Midbrain (tissue), 1 donor: Measurements from ENCODE around the gene ENOPH1.

Experiments
- DNase-seq: peaks from one replicate; lab custom pipeline; 2025; lab: John Stamatoyannopoulos, UW

ENOPH1 gene

GRCh38 chr4:82428526-82428968 lies 1.8 kb upstream of the ENOPH1 start:
- no peak for DNase-seq

DNA sequence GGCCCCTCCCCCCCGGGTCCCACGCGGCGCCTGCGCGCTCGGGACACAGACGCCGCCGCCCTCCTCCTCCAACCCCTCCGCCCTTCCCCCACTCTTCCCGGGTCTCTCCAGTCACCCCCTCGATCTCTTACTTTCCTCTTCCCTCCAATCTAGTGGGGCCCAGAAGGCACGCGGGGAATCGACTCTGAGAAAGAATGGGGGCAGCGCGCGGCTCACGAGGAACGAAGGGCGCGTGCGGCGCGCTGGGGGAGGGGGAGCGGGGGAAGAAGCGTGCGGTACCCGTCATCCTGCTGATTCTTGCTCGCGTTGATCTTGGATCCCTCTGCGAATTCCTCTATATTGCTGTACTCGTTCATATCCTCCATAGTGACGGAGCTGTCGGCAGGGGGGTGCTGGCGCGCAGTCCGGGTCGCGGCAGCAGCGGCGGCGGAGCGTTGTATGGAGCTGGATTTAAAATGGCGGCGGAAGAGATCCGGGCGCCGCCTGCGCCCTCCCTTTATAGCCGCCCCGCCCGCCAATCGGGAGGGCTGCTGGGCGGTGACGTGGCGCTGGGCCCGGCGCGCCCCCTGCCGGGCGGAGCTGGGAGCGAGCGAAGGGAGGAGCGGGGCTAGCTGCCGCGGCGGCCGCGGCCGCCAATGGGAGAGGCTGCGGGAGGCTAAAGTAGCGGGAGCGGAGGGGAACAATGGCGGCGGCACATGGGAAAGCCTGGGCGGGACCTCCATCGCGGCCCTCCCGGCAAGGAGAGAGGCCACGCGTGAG lies 1.2 kb upstream of the ENOPH1 start:
- DNase-seq: peak; percentile 98

- peak; percentile 72 for DNase-seq
Measured at GRCh38 chr4:82429728-82430192, 630 bp upstream of the ENOPH1 start.

GRCh38 chr4:82430964-82431745 lies 765 bp downstream of the ENOPH1 start:
- DNase-seq: no peak

GRCh38 chr4:82431831-82432230 lies 1.4 kb downstream of the ENOPH1 start:
- DNase-seq: no peak

- DNase-seq: no peak
Measured at GRCh38 chr4:82432596-82432995, 2.2 kb downstream of the ENOPH1 start.

DNA sequence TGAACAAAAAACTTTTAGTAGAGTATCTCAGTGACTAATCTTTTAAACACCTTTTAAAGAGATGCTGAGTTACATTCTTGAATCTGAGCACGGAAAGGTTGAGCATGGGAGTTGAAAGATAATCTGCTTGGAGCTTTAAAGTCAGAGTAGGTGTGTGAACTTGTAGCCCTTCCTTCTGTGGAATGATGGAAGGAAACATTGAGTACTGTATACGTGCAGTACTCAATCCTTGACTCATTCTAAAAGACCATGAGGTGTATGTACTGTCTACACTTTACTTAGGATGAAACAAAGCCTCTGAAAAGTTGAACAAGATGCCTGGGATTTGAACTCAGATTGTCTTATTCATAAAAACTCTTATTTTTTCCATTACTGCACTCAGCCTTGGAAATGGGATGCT lies 3.4 kb downstream of the ENOPH1 start:
- no peak for DNase-seq

- no peak for DNase-seq
Measured at GRCh38 chr4:82434949-82435348, 4.6 kb downstream of the ENOPH1 start.

GRCh38 chr4:82436130-82436529 lies 5.7 kb downstream of the ENOPH1 start:
- no peak for DNase-seq

DNA sequence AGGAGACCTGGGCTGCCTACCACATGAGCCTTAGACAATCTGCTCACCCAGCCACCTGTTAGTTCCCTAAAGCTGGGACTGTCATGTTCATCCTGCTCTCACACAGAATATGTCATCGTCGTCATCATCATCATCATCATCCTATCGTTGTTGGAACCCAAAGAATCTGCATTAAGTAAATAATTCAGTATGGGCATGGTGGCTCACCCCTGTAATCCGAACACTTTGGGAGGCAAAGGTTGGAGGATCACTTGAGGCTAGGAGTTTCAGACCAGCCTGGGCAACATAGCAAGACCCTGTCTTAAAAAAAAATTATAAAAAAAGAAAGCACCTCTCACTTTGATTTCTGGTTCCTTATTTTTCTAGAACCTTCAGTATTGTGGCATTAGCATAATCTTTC lies 6.4 kb downstream of the ENOPH1 start:
- no peak for DNase-seq

DNA sequence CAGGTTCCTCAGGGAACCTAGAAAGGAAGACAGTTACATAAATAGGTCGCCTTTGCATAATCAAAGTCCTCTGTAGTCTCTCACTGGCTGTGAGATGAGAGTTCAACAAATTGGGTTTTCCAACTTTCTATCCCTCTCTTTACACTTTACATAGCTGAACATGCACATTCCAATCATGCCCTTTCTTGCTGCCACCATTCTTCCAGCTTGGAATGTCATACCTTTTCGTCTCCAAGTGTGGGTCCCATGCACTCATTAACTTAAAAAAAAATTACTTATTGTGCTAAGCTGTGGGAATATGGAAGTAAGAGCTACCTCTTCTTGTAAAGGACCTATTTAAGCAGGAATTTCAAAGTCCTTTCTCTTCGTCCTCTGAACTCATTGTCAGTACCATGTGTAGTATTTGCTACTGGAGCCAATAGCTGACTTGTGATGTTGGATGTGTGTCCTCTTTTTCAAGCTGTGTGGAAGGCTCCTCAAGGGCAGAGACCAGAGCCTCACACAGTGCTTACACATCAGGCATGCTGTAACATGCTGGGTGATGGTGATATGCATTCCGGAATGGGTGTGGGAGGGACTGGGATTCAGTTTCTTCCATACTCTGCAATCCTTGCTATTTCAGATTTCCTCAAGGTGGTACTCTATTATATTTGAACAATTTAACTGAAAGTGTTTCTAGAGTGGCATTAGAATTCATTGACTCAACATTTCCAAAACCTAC lies 7.1 kb downstream of the ENOPH1 start:
- no peak for DNase-seq

- no peak for DNase-seq
Measured at GRCh38 chr4:82439088-82439487, 8.7 kb downstream of the ENOPH1 start.

DNA sequence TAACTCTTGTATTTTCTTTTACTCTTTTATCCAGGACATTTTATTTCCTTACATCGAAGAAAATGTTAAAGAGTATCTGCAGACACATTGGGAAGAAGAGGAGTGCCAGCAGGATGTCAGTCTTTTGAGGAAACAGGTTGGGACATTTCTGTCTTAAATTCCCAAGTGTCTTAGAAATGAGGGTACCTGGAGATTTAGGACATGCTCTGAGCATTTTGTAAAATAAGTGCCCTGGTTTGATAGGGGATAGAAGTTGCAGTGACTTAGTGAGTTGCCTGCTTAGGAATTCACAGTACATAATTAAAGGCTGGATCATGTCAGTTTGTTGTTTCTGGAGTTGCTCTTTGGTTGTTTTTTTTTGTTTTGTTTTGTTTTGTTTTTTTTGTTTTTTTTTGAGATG lies 17.5 kb downstream of the ENOPH1 start:
- DNase-seq: no peak

DNA sequence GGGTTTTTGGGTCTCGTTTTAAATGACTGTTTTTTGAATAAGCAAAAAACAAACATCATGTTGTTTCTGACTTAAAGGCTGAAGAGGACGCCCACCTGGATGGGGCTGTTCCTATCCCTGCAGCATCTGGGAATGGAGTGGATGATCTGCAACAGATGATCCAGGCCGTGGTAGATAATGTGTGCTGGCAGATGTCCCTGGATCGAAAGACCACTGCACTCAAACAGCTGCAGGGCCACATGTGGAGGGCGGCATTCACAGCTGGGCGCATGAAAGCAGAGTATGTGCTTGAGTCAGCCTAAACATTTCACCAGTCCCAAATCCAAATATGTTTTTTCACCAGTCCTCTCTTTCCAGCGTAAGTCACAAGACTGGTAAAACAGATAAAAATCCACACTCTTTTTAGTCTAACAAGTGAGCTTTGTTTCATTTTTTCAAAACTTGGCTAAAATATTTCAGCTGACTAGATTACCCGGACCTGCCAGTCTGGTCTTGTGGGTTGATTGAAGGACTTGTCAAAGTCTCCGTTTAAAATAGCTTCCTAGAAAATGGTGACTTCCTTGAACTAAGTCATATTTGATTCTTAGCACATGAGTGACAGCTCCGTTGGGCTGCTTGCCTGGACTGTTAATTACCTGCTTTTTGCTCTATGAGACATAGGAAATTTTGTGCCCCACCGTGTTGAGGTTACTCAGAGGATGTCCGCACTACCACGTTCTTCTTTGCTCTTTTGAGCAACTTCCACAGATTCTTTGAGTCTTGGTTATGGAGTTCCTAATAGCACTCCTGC lies 20.8 kb downstream of the ENOPH1 start:
- DNase-seq: no peak

GRCh38 chr4:82452026-82452425 lies 21.6 kb downstream of the ENOPH1 start:
- DNase-seq: no peak

DNA sequence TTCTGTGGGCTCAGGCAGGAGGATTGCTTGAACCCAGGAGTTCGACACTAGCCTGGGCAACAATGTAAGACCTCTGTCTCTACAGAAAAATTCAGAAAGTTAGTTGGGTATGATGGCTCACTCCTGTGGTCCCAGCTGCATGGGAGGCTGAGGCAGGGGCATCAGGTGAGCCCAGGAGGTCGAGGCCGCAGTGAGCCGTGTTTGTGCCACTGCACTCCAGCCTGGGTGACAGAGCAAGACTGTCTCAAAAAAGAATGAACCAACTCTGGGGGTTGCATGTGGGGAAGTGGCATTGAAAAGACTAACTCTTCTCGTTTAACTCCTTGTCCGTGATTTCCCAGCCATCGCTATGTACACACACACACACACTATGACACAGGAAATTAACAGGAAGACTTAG lies 26.9 kb downstream of the ENOPH1 start:
- DNase-seq: no peak

GRCh38 chr4:82458729-82459128 lies 28.3 kb downstream of the ENOPH1 start:
- no peak for DNase-seq

- no peak for DNase-seq
Measured at GRCh38 chr4:82461710-82462109, 31.3 kb downstream of the ENOPH1 start.

DNA sequence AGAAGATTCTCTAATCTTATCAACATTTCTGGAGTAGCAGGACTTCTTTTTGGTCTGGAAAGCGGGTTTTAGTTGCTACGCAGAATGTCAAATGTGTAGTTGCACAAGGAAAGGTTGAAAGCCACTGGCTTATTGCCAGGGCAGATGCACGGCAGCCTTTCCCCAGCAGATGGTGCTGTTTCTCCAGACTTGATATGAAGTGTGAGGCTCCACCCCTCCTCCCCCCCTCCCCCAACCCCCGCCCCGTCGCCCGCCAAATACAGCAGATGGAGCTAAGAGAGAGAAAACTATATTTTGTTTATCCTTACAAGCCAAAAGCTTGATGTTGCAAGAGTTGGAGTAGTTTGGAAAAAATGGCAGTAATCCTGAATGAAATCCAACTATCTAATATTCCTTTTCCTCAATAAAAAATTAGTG lies 32.0 kb downstream of the ENOPH1 start:
- DNase-seq: peak; percentile 90

- DNase-seq: no peak
Measured at GRCh38 chr4:82463221-82463620, 32.8 kb downstream of the ENOPH1 start.

DNA sequence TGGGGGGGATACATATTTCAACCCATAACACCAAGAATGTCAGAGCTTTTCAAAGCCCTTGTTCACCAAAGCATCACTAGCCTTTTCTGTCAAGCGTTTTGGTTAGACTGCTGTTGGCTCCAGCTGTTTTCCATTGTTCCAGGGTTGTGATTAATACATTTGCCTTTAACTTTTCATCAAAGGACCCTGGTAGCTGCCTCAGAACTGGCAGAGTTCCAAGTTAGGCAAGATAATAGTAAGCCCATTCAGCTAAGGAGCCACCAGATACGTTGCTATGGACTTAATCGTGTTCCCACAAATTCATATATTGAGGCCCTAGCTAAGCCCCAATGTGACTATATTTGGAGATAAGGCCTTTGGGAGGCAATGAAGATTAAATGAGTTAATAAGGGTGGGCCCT lies 37.1 kb downstream of the ENOPH1 start:
- DNase-seq: no peak
